GM19328 (cell line): ENCODE data around the gene LRP1B.

Experiments used
- ATAC-seq: cut with Tn5 transposase; IDR thresholded peaks from one replicate; pipeline ENCODE4 v1.9.1; 2021; ENCODE audit warnings: mild to moderate bottlenecking, moderate library complexity; ENCODE audit not compliant: unreplicated experiment

LRP1B gene

DNA sequence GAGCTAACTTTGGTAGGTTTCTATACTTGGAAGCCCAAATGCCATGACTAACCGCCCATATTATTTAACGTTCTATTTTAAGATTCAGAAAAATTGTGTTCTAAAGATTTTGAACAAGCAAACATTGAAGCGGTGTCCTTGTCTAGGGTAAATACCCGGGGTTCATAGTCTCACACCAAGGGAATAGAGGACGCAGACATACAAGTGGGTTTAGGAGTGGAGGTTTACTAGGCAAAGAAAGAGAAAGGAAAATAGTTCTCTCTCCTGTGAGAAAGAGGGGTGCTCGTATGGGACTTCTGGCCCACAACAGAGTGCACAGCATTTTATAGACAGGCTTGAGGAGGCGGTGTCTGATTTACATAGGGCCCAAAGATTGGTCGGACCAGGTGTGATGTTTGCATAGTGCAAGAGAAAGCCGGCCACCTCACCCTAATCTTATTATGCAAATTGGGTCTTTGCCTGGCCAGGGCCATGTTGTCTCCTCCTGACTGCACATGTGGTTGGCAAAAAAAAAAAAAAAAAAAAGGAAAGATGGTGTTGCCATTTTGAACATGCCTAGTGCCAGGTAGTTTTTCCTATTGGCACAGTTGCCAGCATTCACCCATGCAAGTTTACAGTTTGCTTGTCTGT, 1062.6 kb downstream of the LRP1B start:
- no peak for ATAC-seq

DNA sequence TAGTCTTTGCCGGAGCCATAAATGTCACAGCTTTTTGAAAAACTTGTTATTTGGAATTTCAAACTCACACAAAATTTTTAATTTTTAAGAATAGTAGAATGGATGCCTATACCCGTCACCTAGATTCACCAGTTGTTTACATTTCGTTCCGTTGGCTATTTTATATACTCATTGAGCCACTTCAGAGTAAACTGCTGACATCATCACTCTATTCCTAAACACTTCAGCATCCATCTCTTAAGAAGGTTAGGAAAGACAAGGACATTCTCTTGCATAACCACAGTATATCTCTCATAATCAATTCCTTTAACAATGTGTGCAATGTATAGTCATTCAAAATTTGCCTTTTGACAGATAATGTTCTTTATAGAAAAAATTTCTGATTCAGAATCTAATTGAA, 1065.8 kb downstream of the LRP1B start:
- no peak for ATAC-seq

DNA sequence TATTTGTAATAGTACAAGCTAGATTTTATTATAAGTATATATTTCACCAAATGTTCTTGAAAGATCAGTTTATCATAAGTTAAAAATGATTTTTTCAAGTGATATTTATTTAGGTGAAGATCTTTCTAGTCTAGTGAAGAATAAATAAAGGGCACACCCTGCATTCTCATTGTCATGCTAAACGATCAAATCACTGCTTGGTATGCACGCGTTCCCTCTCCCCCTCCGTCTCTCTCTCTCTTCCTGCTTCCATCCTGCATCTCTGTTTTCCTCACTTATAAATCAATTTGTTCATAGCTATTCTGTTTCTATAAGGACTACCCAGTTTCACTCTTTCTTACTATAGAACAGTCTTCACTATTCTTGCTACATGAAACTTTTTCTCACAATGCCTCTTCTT, 1067.4 kb downstream of the LRP1B start:
- no peak for ATAC-seq

DNA sequence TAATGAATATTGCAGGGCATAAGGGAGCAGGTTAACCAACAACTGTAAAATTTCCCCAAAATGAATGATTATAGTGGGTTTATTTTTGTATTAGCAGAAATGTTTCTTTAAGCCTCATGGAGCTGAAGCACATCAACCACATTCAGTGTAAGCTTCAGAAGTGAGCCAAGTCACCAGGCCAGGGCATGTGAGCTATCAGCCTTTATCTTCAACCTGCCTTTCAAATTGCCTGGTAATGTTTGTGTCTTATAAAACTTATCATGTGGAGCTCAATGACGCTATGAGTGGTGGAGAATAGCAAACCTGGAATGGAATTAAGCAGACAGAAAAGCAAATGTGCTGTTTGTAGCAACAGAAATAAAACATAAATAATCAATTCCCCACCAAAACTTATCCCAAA, 1068.4 kb downstream of the LRP1B start:
- no peak for ATAC-seq

DNA sequence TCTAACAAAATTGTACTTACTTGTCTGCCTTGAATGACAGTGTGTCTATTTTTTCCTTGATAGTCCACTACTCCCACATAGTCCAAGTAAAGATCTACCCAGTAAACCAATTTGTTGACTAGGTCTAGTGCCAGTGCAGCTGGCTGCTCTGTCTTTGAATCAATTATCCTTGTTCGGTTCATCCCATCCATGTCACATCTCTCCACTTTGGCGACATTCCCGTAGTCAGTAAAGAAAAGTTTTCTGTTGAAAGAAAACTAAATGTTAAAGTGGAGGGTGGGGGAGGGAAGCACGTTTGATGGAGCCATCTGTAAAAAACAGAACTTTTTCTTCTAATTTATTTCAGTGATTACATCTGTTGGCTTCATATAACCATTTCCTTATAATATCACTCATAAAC, 1068.8 kb downstream of the LRP1B start:
- no peak for ATAC-seq

DNA sequence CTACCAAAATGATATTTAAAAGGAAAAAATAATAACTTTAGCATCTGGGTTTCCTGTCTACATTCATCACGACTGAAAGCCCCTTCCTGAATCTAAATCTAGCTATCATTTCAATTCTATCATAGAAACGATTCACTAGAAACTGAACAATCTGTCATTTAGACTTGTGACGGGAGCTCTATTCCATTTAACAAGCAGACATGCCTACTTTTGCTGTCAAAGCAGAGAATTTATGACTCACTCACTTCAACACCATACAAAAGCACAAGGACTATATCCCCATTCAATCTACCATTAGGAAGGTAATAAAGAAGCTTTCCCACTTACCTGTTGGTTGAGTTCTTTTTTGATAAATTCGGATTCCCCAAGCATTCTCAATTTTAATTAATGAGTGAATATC, 1072.3 kb downstream of the LRP1B start:
- ATAC-seq = no peak

DNA sequence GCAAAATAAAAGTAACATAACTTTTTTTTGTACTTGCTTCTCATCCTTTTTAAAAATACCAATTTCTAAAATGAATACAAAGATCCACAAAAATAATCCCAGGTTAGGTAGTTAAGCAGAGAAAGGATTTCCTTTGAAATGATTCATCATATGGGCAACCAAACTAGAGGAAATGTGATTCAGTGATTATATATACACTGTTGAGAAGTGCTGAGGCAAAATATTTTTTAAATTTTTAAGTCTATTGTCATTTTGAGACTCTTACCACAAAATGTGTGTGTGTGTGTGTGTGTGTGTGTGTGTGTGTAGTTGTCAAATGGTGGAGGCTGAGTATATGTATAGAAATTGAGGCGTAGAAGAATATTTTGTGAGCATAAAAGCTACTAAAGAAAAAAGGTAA, 1075.3 kb downstream of the LRP1B start:
- ATAC-seq = no peak

DNA sequence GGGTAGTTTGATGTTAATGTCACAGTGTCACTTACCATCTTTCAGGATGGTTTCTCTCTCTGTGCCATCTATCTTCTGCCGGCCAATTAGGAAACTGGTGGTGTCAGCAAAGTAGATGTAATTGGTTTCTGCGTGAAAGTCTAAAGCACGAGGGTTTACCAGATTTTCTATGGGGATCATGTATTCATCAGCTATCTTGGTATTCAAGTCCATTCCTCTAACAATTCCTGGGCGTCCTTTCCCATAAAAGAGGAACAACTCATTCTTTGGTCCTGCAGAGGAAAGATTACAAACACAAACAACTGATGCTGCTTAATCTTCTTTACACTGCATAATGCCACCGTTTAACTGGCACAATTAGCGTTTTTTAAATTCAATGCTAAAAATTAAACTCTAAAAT, 1081.9 kb downstream of the LRP1B start:
- no peak for ATAC-seq

DNA sequence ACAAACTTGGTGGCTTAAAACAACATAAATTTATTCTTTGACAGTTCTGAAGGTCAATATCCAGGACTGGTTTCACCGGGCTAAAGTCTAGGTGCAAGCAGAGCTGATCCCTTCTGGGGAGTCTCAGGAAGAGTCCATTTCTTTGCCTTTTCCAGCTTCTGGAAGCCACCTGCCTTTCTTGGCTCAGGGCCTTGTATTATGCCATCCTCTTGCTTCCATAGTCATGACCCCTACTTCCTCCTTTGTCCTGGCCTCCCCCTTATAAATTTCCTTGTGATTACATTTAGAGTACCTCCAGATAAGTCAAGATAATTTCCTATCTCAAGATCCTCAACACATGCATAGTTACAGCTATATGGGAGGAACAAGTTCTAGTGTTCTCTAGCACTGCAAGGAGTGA, 1089.5 kb downstream of the LRP1B start:
- no peak for ATAC-seq

DNA sequence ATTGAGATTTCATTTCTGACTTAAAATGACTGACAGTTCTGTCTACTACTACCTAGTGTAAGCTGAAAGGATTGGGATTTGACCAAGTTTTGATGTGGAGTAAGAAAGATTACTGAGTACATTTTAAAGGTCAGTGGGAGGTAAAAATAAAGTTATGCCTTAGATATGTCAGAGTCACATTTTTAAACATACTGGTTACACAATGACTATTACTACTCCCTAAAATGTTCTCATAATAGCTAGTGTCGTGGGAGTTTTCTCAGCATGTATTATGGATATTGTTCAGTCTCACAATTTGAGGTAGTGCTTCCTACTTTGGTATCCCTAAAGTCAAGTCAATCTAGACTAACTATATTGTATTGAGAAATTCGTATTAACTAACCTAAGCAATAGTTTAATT, 1092.5 kb downstream of the LRP1B start:
- ATAC-seq = no peak

DNA sequence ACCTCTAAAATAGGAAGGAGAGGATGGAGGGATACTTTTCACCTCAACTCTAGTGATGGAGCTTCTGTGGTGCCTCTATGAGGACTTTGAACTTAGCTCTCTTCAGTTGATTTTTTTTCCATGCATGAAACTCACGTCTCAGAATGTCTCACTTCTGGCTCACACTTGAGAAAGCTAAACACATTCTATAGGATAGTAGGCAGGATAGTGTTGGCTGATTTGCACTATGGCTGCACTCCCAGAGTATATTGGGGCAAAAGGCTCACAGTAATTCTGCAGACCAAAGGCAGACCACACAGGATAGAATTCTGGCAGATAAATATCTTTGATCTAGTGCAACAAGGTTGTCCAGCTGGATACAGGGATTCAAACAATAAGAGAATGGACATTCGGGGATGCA, 1093.5 kb downstream of the LRP1B start:
- ATAC-seq = no peak

DNA sequence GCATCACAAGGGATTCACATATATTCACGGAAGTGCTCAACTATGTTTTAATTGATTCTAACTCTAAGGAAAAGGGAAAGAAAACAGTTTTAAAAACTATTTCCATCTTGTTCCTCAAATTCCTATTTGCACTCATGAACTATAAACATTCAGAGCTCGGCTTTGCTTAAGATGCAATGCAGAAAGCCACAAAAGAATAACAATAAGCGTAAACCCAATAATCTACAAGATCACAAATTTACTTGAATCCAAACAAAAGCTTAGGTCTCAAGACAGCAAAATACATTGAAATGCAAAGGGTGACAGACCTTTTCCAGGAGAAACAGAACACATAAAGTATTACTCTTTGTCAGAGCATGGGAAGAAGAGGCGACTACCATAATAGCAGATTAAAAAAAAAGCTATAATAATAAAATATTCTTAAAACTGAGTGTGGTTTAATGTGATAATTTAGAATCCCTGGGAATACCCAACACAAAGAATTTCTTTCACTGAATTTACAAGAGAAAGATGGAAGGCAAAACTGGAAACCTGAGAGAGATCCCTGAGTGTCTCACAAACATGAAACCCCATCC, 1094.9 kb downstream of the LRP1B start:
- ATAC-seq = no peak

DNA sequence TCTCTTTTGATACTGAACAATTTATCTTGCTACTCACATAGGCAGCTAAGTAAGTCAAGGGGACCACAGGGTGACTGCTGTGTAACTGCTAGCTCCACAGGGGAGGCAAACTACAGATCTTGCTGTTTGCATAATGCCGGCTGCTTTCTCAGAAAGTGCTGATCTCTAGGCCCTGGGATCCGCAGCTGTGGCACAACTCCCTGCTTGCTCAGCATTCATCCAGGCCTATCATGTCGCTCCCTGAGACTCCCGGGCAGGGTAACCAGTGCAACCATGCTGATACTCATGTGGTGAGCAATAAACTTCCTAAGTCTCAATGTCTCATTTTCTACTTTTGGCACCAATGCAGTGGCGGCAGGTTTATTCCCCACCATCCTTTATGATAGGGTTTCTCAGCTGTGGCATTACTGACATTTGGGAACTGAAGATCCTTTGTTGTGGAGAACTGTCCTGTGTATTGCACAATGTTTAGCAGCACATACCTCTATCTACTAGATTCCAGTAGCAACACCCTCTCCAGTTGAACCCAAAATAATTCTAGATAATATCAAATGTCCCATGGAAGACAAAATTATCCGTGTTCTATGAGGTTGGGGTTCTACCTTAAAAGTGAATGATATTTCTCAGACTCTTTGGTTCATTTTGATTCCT, 1101.3 kb downstream of the LRP1B start:
- no peak for ATAC-seq

DNA sequence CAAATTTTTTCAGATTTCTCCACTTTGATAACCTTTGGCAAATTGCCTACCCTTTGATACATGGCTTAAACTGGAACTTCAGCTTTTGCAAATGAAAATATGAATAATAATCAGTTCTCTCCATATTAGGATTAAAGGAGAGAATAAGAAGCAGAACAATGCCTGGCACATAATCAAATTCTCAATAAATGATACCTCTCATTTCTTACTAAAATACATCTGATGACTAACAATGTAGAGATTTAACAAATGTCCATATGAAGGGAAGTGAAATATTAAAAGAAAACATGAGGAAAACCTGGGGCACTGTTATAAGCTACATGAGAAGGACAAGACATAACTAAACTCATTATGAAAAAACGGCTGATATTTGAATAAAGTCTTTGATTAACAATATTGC, 1103.6 kb downstream of the LRP1B start:
- ATAC-seq = no peak

DNA sequence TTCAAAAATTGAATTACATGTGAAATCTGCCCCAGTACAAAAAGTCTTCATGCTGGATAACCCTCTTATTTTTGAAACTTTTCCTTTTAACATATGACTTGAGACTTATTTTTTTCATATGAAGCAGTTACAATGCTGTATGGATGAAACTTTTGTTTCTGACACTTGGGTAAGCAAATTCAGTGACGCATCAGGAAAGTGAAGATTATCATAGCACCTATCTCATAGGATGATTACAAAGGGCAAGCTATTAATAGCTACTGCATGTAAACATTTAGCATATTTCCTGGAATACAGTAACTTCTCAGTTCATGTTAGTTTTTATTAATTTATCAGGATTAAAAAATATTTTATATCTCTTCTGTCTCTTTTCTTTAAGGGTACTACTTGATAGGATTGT, 1109.2 kb downstream of the LRP1B start:
- no peak for ATAC-seq

DNA sequence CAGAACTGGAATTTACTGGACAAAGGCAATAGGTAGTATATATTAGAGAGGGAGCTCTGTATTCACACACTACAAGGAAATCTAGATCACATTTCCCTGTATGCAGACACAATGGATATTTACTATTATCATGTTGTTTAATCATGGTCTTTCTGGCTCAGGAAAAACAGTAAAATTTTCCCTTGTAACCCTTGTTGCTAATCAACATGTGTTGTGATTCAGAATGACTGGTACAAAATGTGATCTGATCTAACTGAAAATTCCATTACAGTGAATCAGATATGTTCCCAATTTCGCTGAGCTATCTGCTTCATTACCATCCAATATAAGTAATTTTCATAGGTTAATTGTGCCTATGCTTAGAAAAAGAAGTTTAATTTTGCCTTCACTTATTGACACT, 1109.7 kb downstream of the LRP1B start:
- ATAC-seq = no peak

DNA sequence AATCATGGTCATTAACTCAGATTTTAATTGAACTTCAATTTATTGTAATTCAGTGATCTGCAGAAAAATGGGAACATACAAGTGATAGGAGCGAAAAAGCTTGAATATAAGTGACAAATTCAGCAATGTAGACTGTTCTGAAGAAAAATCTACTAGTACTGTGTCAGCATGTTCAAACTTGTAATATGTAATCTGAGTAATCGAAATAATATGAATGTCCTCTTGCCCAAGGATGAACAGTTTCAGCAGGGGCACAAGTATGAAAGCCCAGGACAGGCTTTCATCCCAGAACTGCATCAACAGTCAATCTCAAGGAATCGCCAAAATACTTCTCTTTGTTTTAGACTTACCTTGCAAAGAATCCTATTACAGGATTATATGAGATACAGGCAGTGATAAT, 1110.5 kb downstream of the LRP1B start:
- no peak for ATAC-seq

DNA sequence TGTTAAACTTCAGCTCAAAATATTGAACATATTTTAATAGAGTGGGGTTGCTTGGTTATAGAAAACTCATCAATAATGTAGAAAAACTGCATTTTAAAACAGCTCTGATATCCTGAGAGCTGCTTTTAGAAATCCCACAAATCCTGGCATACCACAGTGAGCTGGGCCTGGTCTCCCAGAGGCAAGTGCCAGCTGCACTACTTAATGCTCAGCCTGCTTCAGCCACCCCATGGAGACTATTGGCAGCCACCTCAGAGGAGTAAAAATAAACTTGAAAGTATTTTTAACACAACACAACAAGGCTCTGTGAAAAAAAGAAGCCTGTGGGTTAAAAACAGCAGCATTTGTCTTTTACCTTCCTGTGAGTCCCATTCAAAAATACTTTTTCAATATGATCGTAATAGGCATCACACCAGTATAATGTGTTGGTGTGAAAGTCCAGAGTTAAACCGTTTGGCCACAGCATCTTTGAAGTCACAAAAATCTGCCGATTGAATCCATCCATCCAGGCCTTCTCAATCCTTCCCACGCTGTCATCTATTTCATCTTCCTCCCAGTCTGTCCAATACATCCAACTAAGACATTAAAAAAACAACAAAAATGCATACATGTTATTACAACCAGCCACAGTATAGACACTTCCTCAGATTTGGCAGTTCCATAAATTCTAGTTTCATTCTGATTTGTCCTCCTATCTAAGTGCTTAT, 1115.3 kb downstream of the LRP1B start:
- ATAC-seq = no peak

DNA sequence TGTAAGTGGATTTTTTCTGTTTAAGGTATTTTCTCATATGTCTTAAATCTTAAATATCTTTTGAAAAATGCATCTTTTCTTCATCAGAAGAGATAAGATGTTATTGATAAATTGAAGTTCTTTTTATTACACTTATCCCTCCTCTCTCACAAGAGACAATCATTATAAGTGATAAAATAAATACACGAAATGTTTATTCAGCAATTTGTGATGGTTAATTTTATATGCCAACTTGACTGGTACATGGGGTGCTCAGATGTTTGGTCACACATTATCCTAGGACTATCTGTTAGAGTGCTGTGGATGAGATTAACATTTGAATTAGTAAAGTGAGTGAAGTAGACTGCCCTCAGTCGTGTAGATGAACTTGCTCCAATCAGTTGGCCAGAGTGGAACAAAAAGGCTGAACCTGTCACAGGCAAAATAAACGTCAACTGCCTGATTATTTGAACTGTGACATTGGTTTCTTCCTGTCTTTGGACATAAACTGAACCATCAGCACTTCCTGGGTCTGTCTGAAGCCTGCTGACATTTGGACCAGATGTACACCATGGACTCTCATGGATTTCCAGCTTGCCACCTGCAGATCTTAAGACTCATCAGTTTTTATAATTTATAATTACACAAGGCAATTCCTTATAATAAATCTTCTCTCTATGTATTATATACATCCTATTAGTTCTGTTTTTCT, 1126.7 kb downstream of the LRP1B start:
- no peak for ATAC-seq

DNA sequence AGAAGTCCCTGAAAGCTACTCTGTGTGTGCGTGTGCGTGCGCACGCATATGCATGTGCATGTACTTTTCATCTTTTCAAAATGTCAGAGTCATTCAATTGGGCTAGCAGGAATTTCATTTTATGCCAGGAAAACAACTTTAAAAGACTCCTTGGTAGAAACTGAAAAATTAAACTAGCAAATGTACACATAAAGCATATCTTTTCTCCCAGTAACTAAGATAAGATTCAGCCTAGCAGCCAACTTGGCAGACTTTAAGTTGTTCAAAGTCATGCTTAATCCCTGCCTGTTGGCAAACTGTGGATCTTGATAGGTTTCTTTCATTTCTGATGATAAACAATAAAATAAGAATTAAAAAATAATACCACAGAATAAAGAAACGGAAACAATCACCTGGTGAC, 1129.1 kb downstream of the LRP1B start:
- ATAC-seq = no peak

DNA sequence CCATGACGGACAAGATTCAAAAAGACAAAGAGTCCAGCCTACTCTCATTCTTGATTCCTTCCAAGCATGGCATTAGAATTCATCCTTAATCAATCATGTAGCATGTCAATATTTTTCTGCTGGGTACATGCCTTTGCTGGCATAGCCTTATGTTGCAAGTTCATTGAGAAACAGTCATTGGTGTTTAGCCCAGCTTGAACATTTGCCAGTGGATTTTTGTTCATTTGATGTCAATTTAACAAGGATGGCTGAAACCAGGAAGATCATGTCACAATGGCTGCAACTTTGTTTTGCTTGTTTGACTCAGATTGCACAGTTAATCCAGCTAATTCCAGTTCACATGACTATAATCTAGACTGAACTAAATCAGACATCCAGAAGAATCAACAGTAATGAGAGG, 1132.2 kb downstream of the LRP1B start:
- no peak for ATAC-seq

DNA sequence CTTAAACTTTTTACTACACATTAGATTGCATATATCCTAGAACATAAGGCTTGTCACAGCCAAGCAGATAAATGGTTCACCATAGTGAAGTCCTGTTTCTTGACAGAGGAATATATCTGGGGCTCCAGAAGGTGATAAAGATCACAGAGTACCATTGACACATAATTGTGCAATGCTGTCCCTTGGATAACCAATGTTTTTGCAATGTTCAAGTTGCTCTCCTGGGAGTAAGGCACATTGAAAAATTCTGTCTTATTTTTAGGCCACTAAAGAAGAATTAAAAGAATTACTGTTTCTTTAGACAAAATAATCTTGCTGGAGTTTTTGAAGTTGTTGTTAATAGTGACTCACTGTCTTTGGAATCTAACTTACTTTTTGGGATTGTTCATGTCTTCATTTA, 1132.8 kb downstream of the LRP1B start:
- ATAC-seq = no peak
